K562 (cell line): Measurements from ENCODE around the gene OR13J1. TPM values are rescaled to one million over a fixed set of nuclear protein-coding genes. Genes with fewer than 3 reads are reported as not detected.
"Not testable (repeated sequence)": the region's sequence is repeated elsewhere in the genome, so short reads cannot be mapped to it uniquely, and the experiment has no call there.

Source experiments
- ATAC-seq: fragments of 200-7000 bp; cut with Tn5 transposase; 3 replicates; pipeline ENCODE4 v1.9.1; 2020; ENCODE audit warnings: moderate library complexity
- BruUV-seq: library from RNA; stranded (reverse); fragments of 400-500 nt; replicated peaks from 2 replicates; lab custom pipeline; 2021; lab: Mats Ljungman, UMichigan
- CTCF ChIA-PET: fragments of 300-600 bp; formaldehyde crosslinking; extraction: SDS; loops from one replicate; lab custom pipeline; 2021; ENCODE audit warnings: low intra/inter-chr PET ratio; lab: Yijun Ruan, JAX
- POLR2A ChIA-PET: fragments of 300-600, 350-650 bp; sonication (Branson Sonifier 250); formaldehyde crosslinking; extraction: SDS; loops from one replicate; lab custom pipeline; 2021; ENCODE audit warnings: antibody characterized with exemption, inconsistent platforms; lab: Yijun Ruan, JAX
- DNase-seq, 4 experiments: peaks; one replicate each; pipeline versions ENCODE4 v3.0.0 to v3.0.0-alpha.2; 2011 to 2018; ENCODE audit warnings: low spot score in 3 of 4, mixed read lengths in 3 of 4; ENCODE audit errors: extremely low read depth in 1 of 4
- FAIRE-seq: peaks from 2 replicates; lab custom pipeline; 2011; peaks lifted over from hg19 to GRCh38; lab: Jason Lieb, UNC
- H2AFZ ChIP-seq: 2 replicates; pipeline ENCODE4 v1.6.0; 2011; ENCODE audit warnings: low read depth, low read length, control low read depth, inconsistent platforms
- H3K27ac ChIP-seq: fragments of 200-600 bp; 3 replicates; pipeline ENCODE4 v1.8.0; 2011; ENCODE audit warnings: low read depth, mild to moderate bottlenecking, control low read depth, inconsistent platforms, low read length, moderate library complexity, mixed read lengths; ENCODE audit errors: extremely low read depth
- H3K27me3 ChIP-seq, 2 experiments: fragments of 300-600 bp in 1 of 2; 2 replicates in 1 of 2; 3 replicates in 1 of 2; pipeline versions ENCODE4 v1.6.0 to v1.8.0; 2011; ENCODE audit warnings: inconsistent platforms in 2 of 2, low read length in 2 of 2, mild to moderate bottlenecking in 1 of 2, mixed read lengths in 1 of 2, moderate library complexity in 1 of 2; ENCODE audit not compliant: control insufficient read depth in 2 of 2, insufficient read depth in 2 of 2
- H3K36me3 ChIP-seq: fragments of 300-600 bp; 3 replicates; pipeline ENCODE4 v1.8.0; 2011; ENCODE audit warnings: mild to moderate bottlenecking, low read length, inconsistent platforms; ENCODE audit not compliant: control insufficient read depth, insufficient read depth
- H3K4me1 ChIP-seq, 2 experiments: fragments of 200-600 bp in 1 of 2; replicated peaks in 1 of 2; 2 replicates in 1 of 2; 3 replicates in 1 of 2; pipeline versions ENCODE4 v1.5.1 to v1.8.0; 2011; ENCODE audit warnings: inconsistent platforms in 2 of 2, low read length in 2 of 2, mild to moderate bottlenecking in 1 of 2, mixed read lengths in 1 of 2, moderate library complexity in 1 of 2; ENCODE audit not compliant: control insufficient read depth in 2 of 2, insufficient read depth in 2 of 2
- H3K4me2 ChIP-seq: 2 replicates; pipeline ENCODE4 v1.6.1; 2011; ENCODE audit warnings: low read length, control low read depth, inconsistent platforms, mixed read lengths; ENCODE audit not compliant: insufficient read depth
- H3K4me3 ChIP-seq: fragments of 200-600 bp; sonication (generic), shearing (Covaris generic); 2 replicates; pipeline ENCODE4 v1.5.1; 2016; ENCODE audit warnings: control low read depth, inconsistent platforms
- H3K79me2 ChIP-seq: fragments of 200-600 bp; 3 replicates; pipeline ENCODE4 v1.8.0; 2011; ENCODE audit warnings: low read length, inconsistent platforms; ENCODE audit not compliant: control insufficient read depth, insufficient read depth
- H3K9ac ChIP-seq, 2 experiments: 2 replicates each; pipeline versions ENCODE4 v1.6.0 to v1.6.1; 2011; ENCODE audit warnings: low read depth in 2 of 2, low read length in 2 of 2, control low read depth in 1 of 2, inconsistent platforms in 1 of 2, mild to moderate bottlenecking in 1 of 2, mixed read lengths in 1 of 2; ENCODE audit not compliant: insufficient read depth in 1 of 2
- H3K9me1 ChIP-seq: one replicate; pipeline ENCODE4 v1.6.0; 2011; ENCODE audit warnings: inconsistent platforms, mild to moderate bottlenecking, low read length, moderate library complexity; ENCODE audit not compliant: control insufficient read depth, insufficient read depth
- H3K9me3 ChIP-seq: replicated peaks from 2 replicates; pipeline ENCODE4 v1.5.1; 2011; ENCODE audit warnings: low read depth, low read length, inconsistent platforms; ENCODE audit not compliant: control insufficient read depth, insufficient read depth
- H4K20me1 ChIP-seq: replicated peaks from 2 replicates; pipeline ENCODE4 v1.6.1; 2011; ENCODE audit warnings: low read length, inconsistent platforms, mixed read lengths; ENCODE audit not compliant: control insufficient read depth, insufficient read depth
- CHD4 ChIP-seq: fragments of 200-600 bp; sonication (generic); IDR thresholded peaks from 3 replicates; pipeline ENCODE4 v1.6.1; 2012; ENCODE audit warnings: low read depth, mild to moderate bottlenecking, mixed read lengths, low read length, inconsistent platforms; ENCODE audit not compliant: insufficient read depth, insufficient replicate concordance, poor library complexity, severe bottlenecking
- PTBP1 ChIP-seq: fragments of 200-400 bp; formaldehyde crosslinking; IDR thresholded peaks from 2 replicates; pipeline ENCODE4 v1.6.1; 2017; ENCODE audit warnings: low read depth, low read length
- TAF9B ChIP-seq: fragments of 450-650 bp; IDR thresholded peaks from 2 replicates; pipeline ENCODE4 v1.6.1; 2018; ENCODE audit warnings: mild to moderate bottlenecking; ENCODE audit not compliant: partially characterized antibody
- WGBS: fragments of 100-300 bp; shearing (Covaris generic); methylation state at CpG from one replicate; pipeline ENCODE4 v1.1.6; 2016; ENCODE audit warnings: low coverage, mixed read lengths; ENCODE audit not compliant: insufficient coverage; ENCODE audit errors: missing lambda C conversion rate; 5-methylcytosine and 5-hydroxymethylcytosine counted together
- in situ Hi-C: fragments of 300-500 bp; cut with MboI; formaldehyde crosslinking; loops from 4 replicates; pipeline ENCODE4 v1.15.0; 2018; ENCODE audit warnings: inconsistent platforms, mixed read lengths
- intact Hi-C: fragments of 100-400 bp; cut with micrococcal nuclease; formaldehyde crosslinking; loops from 2 replicates; pipeline ENCODE4 v1.14.2; 2022
- polyA plus RNA-seq, 8 experiments: library from polyadenylated mRNA; depleted of rRNA in 4 of 8; stranded (reverse) in 5 of 8; unstranded in 3 of 8; fragments of >200 nt; fragmentation: Nextera tagmentation in 2 of 8; fragmentation: Illumina TruSeq in 1 of 8; extraction: Ambion mirVana in 2 of 8; extraction: Trizol in 1 of 8; gene quantifications; 2 replicates each; pipeline versions ENCODE4 v1.2.1 to v1.2.3, GENCODE V29; 2011 to 2014; ENCODE audit warnings: inconsistent platforms in 1 of 8, missing spikeins in 1 of 8
- total RNA-seq, 7 experiments: library from RNA; depleted of rRNA in 6 of 7; stranded (reverse); fragments of >200 nt in 6 of 7; fragmentation: Illumina TruSeq in 2 of 7; extraction: Trizol in 2 of 7; gene quantifications; 2 replicates each; pipeline versions ENCODE4 v1.2.1 to v1.2.3, GENCODE V29; 2011 to 2021; ENCODE audit warnings: low replicate concordance in 1 of 7
- TF ChIP-seq, protein P1 (sequence below), 2 experiments: fragments of 450-650 bp; conservative IDR thresholded peaks; 2 replicates each; pipeline ENCODE4 v1.6.1; 2017; ENCODE audit warnings: mild to moderate bottlenecking in 2 of 2, moderate library complexity in 2 of 2
- TF ChIP-seq, protein P2 (sequence below): fragments of 450-650 bp; IDR thresholded peaks from 2 replicates; pipeline ENCODE4 v1.6.1; 2016; ENCODE audit warnings: antibody characterized with exemption
- TF ChIP-seq, protein P3 (sequence below): fragments of 200-400 bp; formaldehyde crosslinking; IDR thresholded peaks from 2 replicates; pipeline ENCODE4 v1.6.1; 2017; ENCODE audit warnings: mild to moderate bottlenecking, low read depth, low read length, moderate library complexity
- TF ChIP-seq, protein P4 (sequence below), 2 experiments: IDR thresholded peaks; 2 replicates each; pipeline ENCODE4 v1.6.1; 2012; ENCODE audit warnings: improper control_type of control experiment in 2 of 2, low read depth in 2 of 2, low read length in 2 of 2, borderline replicate concordance in 1 of 2

The OR13J1 gene
- total and polyA plus RNA-seq, 9 of the 15 experiments (the other 6 are each of a cell fraction or from before 2014, with no cell fraction given), result not detected

DNA sequence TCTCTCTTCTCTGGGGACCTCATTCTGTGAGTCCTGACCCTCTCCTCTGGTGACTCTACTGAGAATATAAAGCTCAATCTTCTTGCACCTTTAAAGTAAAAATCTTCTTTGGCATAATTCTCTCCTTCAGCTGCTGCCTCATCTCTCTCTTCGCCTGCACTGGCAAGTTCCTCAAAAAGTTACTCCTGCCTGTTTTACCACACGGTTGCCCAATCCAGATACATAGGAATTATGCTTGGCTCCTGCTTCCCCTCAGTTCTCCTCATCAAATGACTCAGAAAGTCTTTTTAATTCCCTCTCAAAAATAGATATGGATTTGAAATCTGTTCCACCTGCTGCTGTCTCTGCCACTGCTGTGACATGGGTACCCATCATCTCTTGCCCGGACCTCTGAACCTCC is 21.4 kb upstream of the OR13J1 start:
- Histone ChIP-seq H3K4me2 (no peak overlapping the region), H3K27ac (no peak overlapping the region), H2AFZ (no peak overlapping the region), H3K27me3 (peaks cover 0 to 6% of the 10 kb centered on the region in 2 experiments; a peak in 2 of 5 replicates), H3K4me3 (no peak overlapping the region), H3K79me2 (no peaks in the 10 kb centered on the region), H3K36me3 (no peaks in the 10 kb centered on the region), H4K20me1 (no peaks in the 10 kb centered on the region), H3K4me1 (no peaks in the 10 kb centered on the region), H3K9ac (no peak overlapping the region), H3K9me3 (no peaks in the 10 kb centered on the region), H3K9me1 (no peaks in the 10 kb centered on the region)
- FAIRE-seq, result no peak
- intact Hi-C loops (no loop called here), in situ Hi-C loops (no loop called here)
- TF ChIP-seq, protein P1, sequence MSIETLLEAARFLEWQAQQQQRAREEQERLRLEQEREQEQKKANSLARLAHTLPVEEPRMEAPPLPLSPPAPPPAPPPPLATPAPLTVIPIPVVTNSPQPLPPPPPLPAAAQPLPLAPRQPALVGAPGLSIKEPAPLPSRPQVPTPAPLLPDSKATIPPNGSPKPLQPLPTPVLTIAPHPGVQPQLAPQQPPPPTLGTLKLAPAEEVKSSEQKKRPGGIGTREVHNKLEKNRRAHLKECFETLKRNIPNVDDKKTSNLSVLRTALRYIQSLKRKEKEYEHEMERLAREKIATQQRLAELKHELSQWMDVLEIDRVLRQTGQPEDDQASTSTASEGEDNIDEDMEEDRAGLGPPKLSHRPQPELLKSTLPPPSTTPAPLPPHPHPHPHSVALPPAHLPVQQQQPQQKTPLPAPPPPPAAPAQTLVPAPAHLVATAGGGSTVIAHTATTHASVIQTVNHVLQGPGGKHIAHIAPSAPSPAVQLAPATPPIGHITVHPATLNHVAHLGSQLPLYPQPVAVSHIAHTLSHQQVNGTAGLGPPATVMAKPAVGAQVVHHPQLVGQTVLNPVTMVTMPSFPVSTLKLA (conservative IDR thresholded peaks at IDR 0.05), result no peak
- TF ChIP-seq PTBP1, result no peak
- TF ChIP-seq, protein P2, sequence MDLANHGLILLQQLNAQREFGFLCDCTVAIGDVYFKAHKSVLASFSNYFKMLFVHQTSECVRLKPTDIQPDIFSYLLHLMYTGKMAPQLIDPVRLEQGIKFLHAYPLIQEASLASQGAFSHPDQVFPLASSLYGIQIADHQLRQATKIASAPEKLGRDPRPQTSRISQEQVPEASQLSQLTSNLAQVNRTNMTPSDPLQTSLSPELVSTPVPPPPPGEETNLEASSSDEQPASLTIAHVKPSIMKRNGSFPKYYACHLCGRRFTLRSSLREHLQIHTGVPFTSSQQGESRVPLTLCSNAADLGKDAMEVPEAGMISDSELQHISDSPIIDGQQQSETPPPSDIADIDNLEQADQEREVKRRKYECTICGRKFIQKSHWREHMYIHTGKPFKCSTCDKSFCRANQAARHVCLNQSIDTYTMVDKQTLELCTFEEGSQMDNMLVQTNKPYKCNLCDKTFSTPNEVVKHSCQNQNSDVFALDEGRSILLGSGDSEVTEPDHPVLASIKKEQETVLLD, result no peak
- no peak for TF ChIP-seq CHD4
- TF ChIP-seq, protein P3, sequence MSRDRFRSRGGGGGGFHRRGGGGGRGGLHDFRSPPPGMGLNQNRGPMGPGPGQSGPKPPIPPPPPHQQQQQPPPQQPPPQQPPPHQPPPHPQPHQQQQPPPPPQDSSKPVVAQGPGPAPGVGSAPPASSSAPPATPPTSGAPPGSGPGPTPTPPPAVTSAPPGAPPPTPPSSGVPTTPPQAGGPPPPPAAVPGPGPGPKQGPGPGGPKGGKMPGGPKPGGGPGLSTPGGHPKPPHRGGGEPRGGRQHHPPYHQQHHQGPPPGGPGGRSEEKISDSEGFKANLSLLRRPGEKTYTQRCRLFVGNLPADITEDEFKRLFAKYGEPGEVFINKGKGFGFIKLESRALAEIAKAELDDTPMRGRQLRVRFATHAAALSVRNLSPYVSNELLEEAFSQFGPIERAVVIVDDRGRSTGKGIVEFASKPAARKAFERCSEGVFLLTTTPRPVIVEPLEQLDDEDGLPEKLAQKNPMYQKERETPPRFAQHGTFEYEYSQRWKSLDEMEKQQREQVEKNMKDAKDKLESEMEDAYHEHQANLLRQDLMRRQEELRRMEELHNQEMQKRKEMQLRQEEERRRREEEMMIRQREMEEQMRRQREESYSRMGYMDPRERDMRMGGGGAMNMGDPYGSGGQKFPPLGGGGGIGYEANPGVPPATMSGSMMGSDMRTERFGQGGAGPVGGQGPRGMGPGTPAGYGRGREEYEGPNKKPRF, result no peak
- TF ChIP-seq, protein P4, sequence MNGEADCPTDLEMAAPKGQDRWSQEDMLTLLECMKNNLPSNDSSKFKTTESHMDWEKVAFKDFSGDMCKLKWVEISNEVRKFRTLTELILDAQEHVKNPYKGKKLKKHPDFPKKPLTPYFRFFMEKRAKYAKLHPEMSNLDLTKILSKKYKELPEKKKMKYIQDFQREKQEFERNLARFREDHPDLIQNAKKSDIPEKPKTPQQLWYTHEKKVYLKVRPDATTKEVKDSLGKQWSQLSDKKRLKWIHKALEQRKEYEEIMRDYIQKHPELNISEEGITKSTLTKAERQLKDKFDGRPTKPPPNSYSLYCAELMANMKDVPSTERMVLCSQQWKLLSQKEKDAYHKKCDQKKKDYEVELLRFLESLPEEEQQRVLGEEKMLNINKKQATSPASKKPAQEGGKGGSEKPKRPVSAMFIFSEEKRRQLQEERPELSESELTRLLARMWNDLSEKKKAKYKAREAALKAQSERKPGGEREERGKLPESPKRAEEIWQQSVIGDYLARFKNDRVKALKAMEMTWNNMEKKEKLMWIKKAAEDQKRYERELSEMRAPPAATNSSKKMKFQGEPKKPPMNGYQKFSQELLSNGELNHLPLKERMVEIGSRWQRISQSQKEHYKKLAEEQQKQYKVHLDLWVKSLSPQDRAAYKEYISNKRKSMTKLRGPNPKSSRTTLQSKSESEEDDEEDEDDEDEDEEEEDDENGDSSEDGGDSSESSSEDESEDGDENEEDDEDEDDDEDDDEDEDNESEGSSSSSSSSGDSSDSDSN (IDR thresholded peaks at IDR 0.05; ENCODE audit: borderline replicate concordance in 1 of 2, low read depth in 2 of 2, low read length in 2 of 2), result no peak
- no peak for TF ChIP-seq TAF9B
- 0% methylated on average over 2 of the region's 3 CpGs for WGBS
- no peak for ATAC-seq
- DNase-seq, result no peak
- no TSS peak for BruUV-seq
- CTCF ChIA-PET, result no interaction called here
- POLR2A ChIA-PET, result interaction anchor here (0.6 kb wide), 1 partner anchor 1595 kb away, joined by 3 read pairs; no protein-coding TSS in a partner anchor

DNA sequence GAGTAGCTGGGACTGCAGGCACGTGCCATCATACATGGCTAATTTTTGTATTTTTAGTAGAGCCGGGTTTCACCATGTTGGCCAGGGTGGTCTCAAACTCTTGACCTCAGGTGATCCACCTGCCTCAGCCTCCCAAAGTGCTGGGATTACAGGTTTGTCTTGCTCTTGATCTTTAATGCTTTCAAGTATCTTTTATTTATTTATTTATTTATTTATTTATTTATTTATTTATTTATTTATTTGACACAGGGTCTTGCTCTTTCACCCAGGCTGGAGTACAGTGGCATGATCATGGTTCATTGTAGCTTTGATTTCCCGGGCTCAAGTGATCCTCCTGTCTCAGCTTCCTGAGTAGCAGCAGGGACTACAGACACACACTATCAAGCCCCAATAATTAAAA is 14.7 kb upstream of the OR13J1 start:
- H3K9ac ChIP-seq, H3K27me3 ChIP-seq, BruUV-seq, H3K79me2 ChIP-seq, FAIRE-seq, H3K4me3 ChIP-seq, POLR2A ChIA-PET, H3K4me1 ChIP-seq, ATAC-seq, H3K9me1 ChIP-seq, H4K20me1 ChIP-seq, DNase-seq, H2AFZ ChIP-seq, H3K36me3 ChIP-seq, CTCF ChIA-PET, H3K4me2 ChIP-seq, H3K27ac ChIP-seq, H3K9me3 ChIP-seq: not testable (repeated sequence)
- intact Hi-C loops, result loop anchor here (5.0 kb wide), 1 partner anchor 238 kb away; no protein-coding TSS in a partner anchor
- WGBS, result 5% methylated on average over 3 of the region's 3 CpGs
- in situ Hi-C loops, result loop anchor here (10.0 kb wide), 1 partner anchor 90 kb away; the partner anchor contains the start of gene NPR2
